K562 (cell line): ENCODE measurements around the gene KCNAB1. TPM values are rescaled to one million over a fixed set of nuclear protein-coding genes. Genes with fewer than 3 reads are reported as not detected.

Experiments used
- ARID1B ChIP-seq: fragments of 450-650 bp; IDR thresholded peaks from 2 replicates; pipeline ENCODE4 v1.6.1; 2016; ENCODE audit warnings: antibody characterized with exemption, mild to moderate bottlenecking, inconsistent platforms
- ARNT ChIP-seq, 2 experiments: fragments of 450-650 bp; IDR thresholded peaks; 2 replicates each; pipeline ENCODE4 v1.6.1; 2016; ENCODE audit warnings: mild to moderate bottlenecking in 1 of 2
- ATF1 ChIP-seq, 2 experiments: fragments of 450-650 bp in 1 of 2; IDR thresholded peaks; 2 replicates each; pipeline ENCODE4 v1.6.1; 2016; ENCODE audit warnings: missing compliant biosample characterization in 1 of 2, missing genetic modification characterization in 1 of 2
- CBFA2T2 ChIP-seq: fragments of 450-650 bp; conservative IDR thresholded peaks from 2 replicates; pipeline ENCODE4 v1.6.1; 2017; ENCODE audit warnings: mild to moderate bottlenecking
- CREBBP ChIP-seq: IDR thresholded peaks from one replicate; pipeline ENCODE4 v1.6.1; 2012; ENCODE audit warnings: low read depth, mild to moderate bottlenecking, control low read depth, inconsistent platforms, low read length
- GABPB1 ChIP-seq: sonication (generic); formaldehyde crosslinking; IDR thresholded peaks from 2 replicates; pipeline ENCODE4 v1.8.0; 2022; ENCODE audit warnings: mild to moderate bottlenecking, missing genetic modification reagents
- HNRNPUL1 ChIP-seq: fragments of 200-400 bp; formaldehyde crosslinking; IDR thresholded peaks from 2 replicates; pipeline ENCODE4 v1.6.1; 2017; ENCODE audit warnings: low read length
- ILF3 ChIP-seq: fragments of 450-650 bp; IDR thresholded peaks from 2 replicates; pipeline ENCODE4 v1.6.1; 2018; ENCODE audit warnings: antibody characterized with exemption, mild to moderate bottlenecking, moderate library complexity, borderline replicate concordance
- L3MBTL2 ChIP-seq: fragments of 450-650 bp; IDR thresholded peaks from 2 replicates; pipeline ENCODE4 v1.6.1; 2016; ENCODE audit warnings: mild to moderate bottlenecking, moderate library complexity
- OTX1 ChIP-seq: fragments of 450-650 bp; formaldehyde crosslinking; IDR thresholded peaks from 2 replicates; pipeline ENCODE4 v1.4.0; 2022; ENCODE audit warnings: mild to moderate bottlenecking
- PHB2 ChIP-seq: fragments of 450-650 bp; IDR thresholded peaks from 2 replicates; pipeline ENCODE4 v1.6.1; 2017; ENCODE audit warnings: low read depth
- RBM14 ChIP-seq: fragments of 200-400 bp; formaldehyde crosslinking; IDR thresholded peaks from 2 replicates; pipeline ENCODE4 v1.6.1; 2018; ENCODE audit warnings: low read depth, mild to moderate bottlenecking, low read length, moderate library complexity, borderline replicate concordance; ENCODE audit not compliant: insufficient read depth
- RBM22 ChIP-seq: fragments of 200-400 bp; formaldehyde crosslinking; IDR thresholded peaks from 2 replicates; pipeline ENCODE4 v1.6.1; 2018; ENCODE audit warnings: low read length, low read depth; ENCODE audit not compliant: poor library complexity, severe bottlenecking
- SMARCA5 ChIP-seq: fragments of 450-650 bp; IDR thresholded peaks from 2 replicates; pipeline ENCODE4 v1.6.1; 2016
- ZNF444 ChIP-seq: fragments of 250-450 bp; sonication (Bioruptor Pico); IDR thresholded peaks from 2 replicates; pipeline ENCODE4 v1.4.0; 2020; ENCODE audit warnings: mild to moderate bottlenecking, moderate library complexity
- ZNF583 ChIP-seq: fragments of 250-450 bp; sonication (Bioruptor Pico); IDR thresholded peaks from 2 replicates; pipeline ENCODE4 v1.4.0; 2020
- ZNF764 ChIP-seq: fragments of 250-450 bp; sonication (Bioruptor Pico); IDR thresholded peaks from 2 replicates; pipeline ENCODE4 v1.4.0; 2020; ENCODE audit warnings: low read depth, mild to moderate bottlenecking, moderate library complexity
- polyA plus RNA-seq, 8 experiments: library from polyadenylated mRNA; depleted of rRNA in 4 of 8; stranded (reverse) in 5 of 8; unstranded in 3 of 8; fragments of >200 nt; fragmentation: Nextera tagmentation in 2 of 8; fragmentation: Illumina TruSeq in 1 of 8; extraction: Ambion mirVana in 2 of 8; extraction: Trizol in 1 of 8; gene quantifications; 2 replicates each; pipeline versions ENCODE4 v1.2.1 to v1.2.3, GENCODE V29; 2011 to 2014; ENCODE audit warnings: inconsistent platforms in 1 of 8, missing spikeins in 1 of 8
- total RNA-seq, 7 experiments: library from RNA; depleted of rRNA in 6 of 7; stranded (reverse); fragments of >200 nt in 6 of 7; fragmentation: Illumina TruSeq in 2 of 7; extraction: Trizol in 2 of 7; gene quantifications; 2 replicates each; pipeline versions ENCODE4 v1.2.1 to v1.2.3, GENCODE V29; 2011 to 2021; ENCODE audit warnings: low replicate concordance in 1 of 7
- TF ChIP-seq, protein P1 (sequence below): sonication (generic); formaldehyde crosslinking; IDR thresholded peaks from 2 replicates; pipeline ENCODE4 v1.8.0; 2022; ENCODE audit warnings: mild to moderate bottlenecking, missing genetic modification reagents
- TF ChIP-seq, protein P2 (sequence below): sonication (generic); formaldehyde crosslinking; IDR thresholded peaks from 2 replicates; pipeline ENCODE4 v1.8.1; 2023; ENCODE audit warnings: missing genetic modification reagents, mild to moderate bottlenecking, borderline replicate concordance
- TF ChIP-seq, protein P3 (sequence below): sonication (generic); formaldehyde crosslinking; IDR thresholded peaks from 2 replicates; pipeline ENCODE4 v1.8.0; 2022; ENCODE audit warnings: mild to moderate bottlenecking, missing genetic modification reagents

KCNAB1 gene
- total and polyA plus RNA-seq, 9 of the 15 experiments (the other 6 are each of a cell fraction or from before 2014, with no cell fraction given): 0.14 to 1.2 (median 0.51) TPM

DNA sequence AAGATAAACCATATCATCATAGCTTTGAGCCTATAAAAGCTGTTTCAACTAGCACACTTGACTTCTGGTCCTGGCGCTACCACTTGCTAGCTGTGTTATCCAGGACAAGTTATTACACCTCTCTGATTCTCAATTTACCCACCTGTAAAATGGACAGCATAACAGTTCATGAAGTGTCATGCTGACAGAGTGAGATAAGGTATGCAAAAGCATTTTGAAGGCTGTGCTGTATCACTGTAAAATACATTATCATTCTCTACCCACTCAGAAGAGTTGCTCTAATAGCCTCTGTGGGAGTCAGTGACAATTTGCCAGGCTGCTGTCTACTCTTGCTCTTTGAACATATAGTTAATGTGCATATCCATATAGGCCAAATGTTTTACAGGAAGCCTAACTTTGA is 341.5 kb downstream of the KCNAB1 start (continued):
- TF ChIP-seq, protein P1, sequence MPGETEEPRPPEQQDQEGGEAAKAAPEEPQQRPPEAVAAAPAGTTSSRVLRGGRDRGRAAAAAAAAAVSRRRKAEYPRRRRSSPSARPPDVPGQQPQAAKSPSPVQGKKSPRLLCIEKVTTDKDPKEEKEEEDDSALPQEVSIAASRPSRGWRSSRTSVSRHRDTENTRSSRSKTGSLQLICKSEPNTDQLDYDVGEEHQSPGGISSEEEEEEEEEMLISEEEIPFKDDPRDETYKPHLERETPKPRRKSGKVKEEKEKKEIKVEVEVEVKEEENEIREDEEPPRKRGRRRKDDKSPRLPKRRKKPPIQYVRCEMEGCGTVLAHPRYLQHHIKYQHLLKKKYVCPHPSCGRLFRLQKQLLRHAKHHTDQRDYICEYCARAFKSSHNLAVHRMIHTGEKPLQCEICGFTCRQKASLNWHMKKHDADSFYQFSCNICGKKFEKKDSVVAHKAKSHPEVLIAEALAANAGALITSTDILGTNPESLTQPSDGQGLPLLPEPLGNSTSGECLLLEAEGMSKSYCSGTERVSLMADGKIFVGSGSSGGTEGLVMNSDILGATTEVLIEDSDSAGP (CRISPR knock-in tag): no peak
- TF ChIP-seq ARNT (IDR thresholded peaks at IDR 0.05) (no peak; a peak in 1 of 4 replicates), ARID1B (peak; percentile 79), ZNF444 (CRISPR knock-in tag) (no peak), PHB2 (no peak), CREBBP (no peak), SMARCA5 (peak; percentile 73; the same call in 1 of the 2 replicates), OTX1 (CRISPR knock-in tag) (no peak), HNRNPUL1 (no peak), ZNF764 (CRISPR knock-in tag) (no peak), ZNF583 (CRISPR knock-in tag) (no peak), CBFA2T2 (peak; percentile 65), RBM14 (no peak), L3MBTL2 (no peak), RBM22 (no peak), GABPB1 (CRISPR knock-in tag) (no peak), ATF1 (CRISPR knock-in tag; IDR thresholded peaks at IDR 0.05) (no peak), ATF1 (tag; IDR thresholded peaks at IDR 0.05) (peak; percentile 53; the same call in 1 of the 2 replicates), ILF3 (no peak)
- TF ChIP-seq, protein P2, sequence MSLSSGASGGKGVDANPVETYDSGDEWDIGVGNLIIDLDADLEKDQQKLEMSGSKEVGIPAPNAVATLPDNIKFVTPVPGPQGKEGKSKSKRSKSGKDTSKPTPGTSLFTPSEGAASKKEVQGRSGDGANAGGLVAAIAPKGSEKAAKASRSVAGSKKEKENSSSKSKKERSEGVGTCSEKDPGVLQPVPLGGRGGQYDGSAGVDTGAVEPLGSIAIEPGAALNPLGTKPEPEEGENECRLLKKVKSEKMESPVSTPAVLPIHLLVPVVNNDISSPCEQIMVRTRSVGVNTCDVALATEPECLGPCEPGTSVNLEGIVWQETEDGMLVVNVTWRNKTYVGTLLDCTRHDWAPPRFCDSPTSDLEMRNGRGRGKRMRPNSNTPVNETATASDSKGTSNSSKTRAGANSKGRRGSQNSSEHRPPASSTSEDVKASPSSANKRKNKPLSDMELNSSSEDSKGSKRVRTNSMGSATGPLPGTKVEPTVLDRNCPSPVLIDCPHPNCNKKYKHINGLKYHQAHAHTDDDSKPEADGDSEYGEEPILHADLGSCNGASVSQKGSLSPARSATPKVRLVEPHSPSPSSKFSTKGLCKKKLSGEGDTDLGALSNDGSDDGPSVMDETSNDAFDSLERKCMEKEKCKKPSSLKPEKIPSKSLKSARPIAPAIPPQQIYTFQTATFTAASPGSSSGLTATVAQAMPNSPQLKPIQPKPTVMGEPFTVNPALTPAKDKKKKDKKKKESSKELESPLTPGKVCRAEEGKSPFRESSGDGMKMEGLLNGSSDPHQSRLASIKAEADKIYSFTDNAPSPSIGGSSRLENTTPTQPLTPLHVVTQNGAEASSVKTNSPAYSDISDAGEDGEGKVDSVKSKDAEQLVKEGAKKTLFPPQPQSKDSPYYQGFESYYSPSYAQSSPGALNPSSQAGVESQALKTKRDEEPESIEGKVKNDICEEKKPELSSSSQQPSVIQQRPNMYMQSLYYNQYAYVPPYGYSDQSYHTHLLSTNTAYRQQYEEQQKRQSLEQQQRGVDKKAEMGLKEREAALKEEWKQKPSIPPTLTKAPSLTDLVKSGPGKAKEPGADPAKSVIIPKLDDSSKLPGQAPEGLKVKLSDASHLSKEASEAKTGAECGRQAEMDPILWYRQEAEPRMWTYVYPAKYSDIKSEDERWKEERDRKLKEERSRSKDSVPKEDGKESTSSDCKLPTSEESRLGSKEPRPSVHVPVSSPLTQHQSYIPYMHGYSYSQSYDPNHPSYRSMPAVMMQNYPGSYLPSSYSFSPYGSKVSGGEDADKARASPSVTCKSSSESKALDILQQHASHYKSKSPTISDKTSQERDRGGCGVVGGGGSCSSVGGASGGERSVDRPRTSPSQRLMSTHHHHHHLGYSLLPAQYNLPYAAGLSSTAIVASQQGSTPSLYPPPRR (CRISPR knock-in tag): no peak
- TF ChIP-seq, protein P3, sequence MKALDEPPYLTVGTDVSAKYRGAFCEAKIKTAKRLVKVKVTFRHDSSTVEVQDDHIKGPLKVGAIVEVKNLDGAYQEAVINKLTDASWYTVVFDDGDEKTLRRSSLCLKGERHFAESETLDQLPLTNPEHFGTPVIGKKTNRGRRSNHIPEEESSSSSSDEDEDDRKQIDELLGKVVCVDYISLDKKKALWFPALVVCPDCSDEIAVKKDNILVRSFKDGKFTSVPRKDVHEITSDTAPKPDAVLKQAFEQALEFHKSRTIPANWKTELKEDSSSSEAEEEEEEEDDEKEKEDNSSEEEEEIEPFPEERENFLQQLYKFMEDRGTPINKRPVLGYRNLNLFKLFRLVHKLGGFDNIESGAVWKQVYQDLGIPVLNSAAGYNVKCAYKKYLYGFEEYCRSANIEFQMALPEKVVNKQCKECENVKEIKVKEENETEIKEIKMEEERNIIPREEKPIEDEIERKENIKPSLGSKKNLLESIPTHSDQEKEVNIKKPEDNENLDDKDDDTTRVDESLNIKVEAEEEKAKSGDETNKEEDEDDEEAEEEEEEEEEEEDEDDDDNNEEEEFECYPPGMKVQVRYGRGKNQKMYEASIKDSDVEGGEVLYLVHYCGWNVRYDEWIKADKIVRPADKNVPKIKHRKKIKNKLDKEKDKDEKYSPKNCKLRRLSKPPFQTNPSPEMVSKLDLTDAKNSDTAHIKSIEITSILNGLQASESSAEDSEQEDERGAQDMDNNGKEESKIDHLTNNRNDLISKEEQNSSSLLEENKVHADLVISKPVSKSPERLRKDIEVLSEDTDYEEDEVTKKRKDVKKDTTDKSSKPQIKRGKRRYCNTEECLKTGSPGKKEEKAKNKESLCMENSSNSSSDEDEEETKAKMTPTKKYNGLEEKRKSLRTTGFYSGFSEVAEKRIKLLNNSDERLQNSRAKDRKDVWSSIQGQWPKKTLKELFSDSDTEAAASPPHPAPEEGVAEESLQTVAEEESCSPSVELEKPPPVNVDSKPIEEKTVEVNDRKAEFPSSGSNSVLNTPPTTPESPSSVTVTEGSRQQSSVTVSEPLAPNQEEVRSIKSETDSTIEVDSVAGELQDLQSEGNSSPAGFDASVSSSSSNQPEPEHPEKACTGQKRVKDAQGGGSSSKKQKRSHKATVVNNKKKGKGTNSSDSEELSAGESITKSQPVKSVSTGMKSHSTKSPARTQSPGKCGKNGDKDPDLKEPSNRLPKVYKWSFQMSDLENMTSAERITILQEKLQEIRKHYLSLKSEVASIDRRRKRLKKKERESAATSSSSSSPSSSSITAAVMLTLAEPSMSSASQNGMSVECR: no peak
